Tibial artery (tissue), 4 donors: ENCODE measurements around the gene CDK4.
"Not testable (repeated sequence)": the region's sequence is repeated elsewhere in the genome, so short reads cannot be mapped to it uniquely, and the experiment has no call there.

ENCODE experiments used
- DNase-seq, 2 donors: peaks; one replicate each; pipeline ENCODE4 v3.0.0-alpha.2; 2019
- H3K27ac ChIP-seq, 2 donors: fragments of 200-600 bp; sonication (generic) in 1 of 2; 1 replicate in 1 of 2; 2 replicates in 1 of 2; pipeline ENCODE4 v1.5.1; 2018 to 2019; ENCODE audit warnings: mild to moderate bottlenecking in 1 of 2
- H3K27me3 ChIP-seq, 2 donors: fragments of 200-600 bp; sonication (generic) in 1 of 2; one replicate each; pipeline versions ENCODE4 v1.5.1 to v1.6.0; 2016 to 2019
- H3K36me3 ChIP-seq, 3 donors: fragments of 200-600 bp; sonication (generic) in 2 of 3; one replicate each; pipeline ENCODE4 v1.5.1; 2016 to 2019; ENCODE audit warnings: mild to moderate bottlenecking in 2 of 3
- H3K4me1 ChIP-seq, 4 donors: fragments of 200-600 bp; sonication (generic) in 2 of 4; 1 replicate in 3 of 4; 2 replicates in 1 of 4; pipeline ENCODE4 v1.5.1; 2016 to 2019
- H3K4me3 ChIP-seq, 2 donors: fragments of 200-600 bp; sonication (generic) in 1 of 2; 1 replicate in 1 of 2; 2 replicates in 1 of 2; pipeline ENCODE4 v1.5.1; 2018 to 2019; ENCODE audit warnings: mild to moderate bottlenecking in 2 of 2
- H3K9me3 ChIP-seq, 3 donors: fragments of 200-600 bp; sonication (generic) in 1 of 3; one replicate each; pipeline ENCODE4 v1.5.1; 2016 to 2019
- CTCF ChIP-seq, 2 experiments: fragments of 200-600 bp in 1 of 2; fragments of 450-650 bp in 1 of 2; IDR thresholded peaks; one replicate each; pipeline ENCODE4 v1.5.1; 2017 to 2019; ENCODE audit warnings: antibody characterized with exemption in 2 of 2, mild to moderate bottlenecking in 1 of 2, moderate library complexity in 1 of 2
- intact Hi-C: fragments of 100-400 bp; cut with DNase I; formaldehyde crosslinking; loops from one replicate; pipeline ENCODE4 v1.15.0; 2023; ENCODE audit warnings: low total_unique reads

CDK4 gene

GRCh38 chr12:57718641-57719528 lies 33.2 kb downstream of the CDK4 start:
- H3K27ac ChIP-seq, result no peak overlapping the region
- intact Hi-C loops, result no loop called here
- DNase-seq, result no peak
- no peaks in the 10 kb centered on the region for H3K27me3 ChIP-seq
- TF ChIP-seq CTCF (IDR thresholded peaks at IDR 0.05), result no peak
- H3K36me3 ChIP-seq, result peaks cover 64 to 82% (median 71%) of the 10 kb centered on the region in 3 donors
- H3K4me3 ChIP-seq, result no peak overlapping the region
- H3K4me1 ChIP-seq, result no peaks in the 10 kb centered on the region
- no peaks in the 10 kb centered on the region for H3K9me3 ChIP-seq

GRCh38 chr12:57717846-57718640 lies 34.1 kb downstream of the CDK4 start:
- intact Hi-C loops, result no loop called here
- no peak for TF ChIP-seq CTCF (IDR thresholded peaks at IDR 0.05)
- H3K4me3 ChIP-seq, result no peak overlapping the region
- H3K27ac ChIP-seq, result no peak overlapping the region
- H3K36me3 ChIP-seq, result peaks cover 64 to 91% (median 71%) of the 10 kb centered on the region in 3 donors
- H3K27me3 ChIP-seq, result no peaks in the 10 kb centered on the region
- H3K9me3 ChIP-seq, result no peaks in the 10 kb centered on the region
- DNase-seq, result no peak
- no peaks in the 10 kb centered on the region for H3K4me1 ChIP-seq

- H3K36me3 ChIP-seq, result peaks cover 64 to 95% (median 71%) of the 10 kb centered on the region in 3 donors
- intact Hi-C loops, result no loop called here
Measured at GRCh38 chr12:57717131-57717530, 35.0 kb downstream of the CDK4 start.

GRCh38 chr12:57716305-57716704 lies 35.8 kb downstream of the CDK4 start:
- H3K36me3 ChIP-seq, result peaks cover 64 to 93% (median 70%) of the 10 kb centered on the region in 3 donors
- no peaks in the 10 kb centered on the region for H3K9me3 ChIP-seq
- no peak for TF ChIP-seq CTCF (IDR thresholded peaks at IDR 0.05)
- no peak overlapping the region for H3K27ac ChIP-seq
- intact Hi-C loops, result no loop called here
- H3K4me1 ChIP-seq, result no peaks in the 10 kb centered on the region
- no peaks in the 10 kb centered on the region for H3K27me3 ChIP-seq
- DNase-seq, result no peak
- no peak overlapping the region for H3K4me3 ChIP-seq

More at GRCh38 chr12:57717131-57717530, 35.0 kb downstream of the CDK4 start:
- no peaks in the 10 kb centered on the region for H3K9me3 ChIP-seq
- H3K27me3 ChIP-seq, result no peaks in the 10 kb centered on the region
- no peaks in the 10 kb centered on the region for H3K4me1 ChIP-seq
- no peak overlapping the region for H3K4me3 ChIP-seq
- H3K27ac ChIP-seq, result no peak overlapping the region
- no peak for DNase-seq
- TF ChIP-seq CTCF (IDR thresholded peaks at IDR 0.05), result no peak

GRCh38 chr12:57715786-57716185 lies 36.3 kb downstream of the CDK4 start:
- no peak for DNase-seq
- H3K36me3 ChIP-seq, result peaks cover 63 to 91% (median 66%) of the 10 kb centered on the region in 3 donors
- H3K4me3 ChIP-seq, result no peak overlapping the region
- no peaks in the 10 kb centered on the region for H3K27me3 ChIP-seq
- no peak for TF ChIP-seq CTCF (IDR thresholded peaks at IDR 0.05)
- H3K4me1 ChIP-seq, result no peaks in the 10 kb centered on the region
- no peaks in the 10 kb centered on the region for H3K9me3 ChIP-seq
- no peak overlapping the region for H3K27ac ChIP-seq
- intact Hi-C loops, result no loop called here

GRCh38 chr12:57715036-57715748 lies 36.9 kb downstream of the CDK4 start:
- DNase-seq, intact Hi-C loops, H3K9me3 ChIP-seq, H3K4me1 ChIP-seq, H3K27ac ChIP-seq, H3K27me3 ChIP-seq, H3K4me3 ChIP-seq: not testable (repeated sequence)
- H3K36me3 ChIP-seq, result peaks cover 57 to 88% (median 60%) of the 10 kb centered on the region in 3 donors
